GM23338 (cell line): ENCODE results near the gene ARMC7. TPM values are rescaled to one million over a fixed set of nuclear protein-coding genes. Genes with fewer than 3 reads are reported as not detected.
A peak's percentile ranks its signal among the peaks of the same experiment; 100 is the strongest.

Experiments
- ATAC-seq: fragments of 200-7000 bp; cut with Tn5 transposase; 3 replicates; pipeline ENCODE4 v1.9.1; 2020
- DNase-seq: peaks from one replicate; pipeline ENCODE4 v3.0.0-alpha.2; 2015; ENCODE audit warnings: low spot score
- H2AFZ ChIP-seq: fragments of 200-600 bp; sonication (generic); 2 replicates; pipeline ENCODE4 v1.8.0; 2016; ENCODE audit warnings: antibody characterized with exemption, mild to moderate bottlenecking, moderate library complexity
- H3F3A ChIP-seq: fragments of 200-600 bp; sonication (generic); replicated peaks from 2 replicates; pipeline ENCODE4 v1.8.0; 2017; ENCODE audit warnings: antibody characterized with exemption, mixed run types, low read depth
- H3K27ac ChIP-seq: fragments of 200-600 bp; sonication (generic); 2 replicates; pipeline ENCODE4 v1.6.1; 2016; ENCODE audit warnings: low read depth
- H3K27me3 ChIP-seq: fragments of 200-600 bp; sonication (generic); 2 replicates; pipeline ENCODE4 v1.8.0; 2016; ENCODE audit warnings: mild to moderate bottlenecking, mixed run types, moderate library complexity; ENCODE audit not compliant: insufficient read depth
- H3K36me3 ChIP-seq: fragments of 200-600 bp; sonication (generic); 2 replicates; pipeline ENCODE4 v1.8.0; 2016; ENCODE audit warnings: mild to moderate bottlenecking; ENCODE audit not compliant: insufficient read depth
- H3K4me1 ChIP-seq: fragments of 200-600 bp; sonication (generic); 2 replicates; pipeline ENCODE4 v1.8.0; 2016; ENCODE audit warnings: mild to moderate bottlenecking, moderate library complexity; ENCODE audit not compliant: insufficient read depth
- H3K4me2 ChIP-seq: fragments of 200-600 bp; sonication (generic); 2 replicates; pipeline ENCODE4 v1.7.1; 2017; ENCODE audit warnings: mixed run types
- H3K4me3 ChIP-seq: fragments of 200-600 bp; sonication (generic); 2 replicates; pipeline ENCODE4 v1.6.1; 2016; ENCODE audit warnings: mixed run types
- H3K79me2 ChIP-seq: fragments of 200-600 bp; sonication (generic); replicated peaks from 2 replicates; pipeline ENCODE4 v1.8.0; 2017; ENCODE audit warnings: mild to moderate bottlenecking; ENCODE audit not compliant: insufficient read depth
- H3K9me2 ChIP-seq: fragments of 200-600 bp; sonication (generic); 2 replicates; pipeline ENCODE4 v1.8.0; 2017; ENCODE audit not compliant: insufficient read depth
- H4K20me1 ChIP-seq: fragments of 200-600 bp; sonication (generic); replicated peaks from 2 replicates; pipeline ENCODE4 v1.8.0; 2017; ENCODE audit warnings: mild to moderate bottlenecking; ENCODE audit not compliant: insufficient read depth
- H3K27ac Mint-ChIP-seq: 2 replicates; pipeline ENCODE4 v1.8.0; 2020; ENCODE audit warnings: inconsistent platforms, mild to moderate bottlenecking, moderate library complexity, mixed read lengths
- H3K27me3 Mint-ChIP-seq: 3 replicates; pipeline ENCODE4 v1.8.0; 2022; ENCODE audit warnings: low read depth, mild to moderate bottlenecking, moderate library complexity, mixed read lengths, inconsistent platforms; ENCODE audit not compliant: insufficient read depth, poor library complexity
- H3K36me3 Mint-ChIP-seq: 3 replicates; pipeline ENCODE4 v1.8.0; 2021; ENCODE audit warnings: low read depth, mild to moderate bottlenecking, inconsistent platforms, moderate library complexity, mixed read lengths
- H3K4me1 Mint-ChIP-seq: 3 replicates; pipeline ENCODE4 v1.8.0; 2020; ENCODE audit warnings: mild to moderate bottlenecking, inconsistent platforms, mixed read lengths
- H3K4me3 Mint-ChIP-seq: 3 replicates; pipeline ENCODE4 v1.8.0; 2021; ENCODE audit warnings: moderate library complexity, mild to moderate bottlenecking, inconsistent platforms, mixed read lengths
- H3K9me3 Mint-ChIP-seq: 3 replicates; pipeline ENCODE4 v1.8.0; 2020; ENCODE audit warnings: moderate library complexity, mild to moderate bottlenecking, inconsistent platforms, mixed read lengths
- CTCF ChIP-seq, 2 experiments: fragments of 200-600 bp in 1 of 2; sonication (generic) in 1 of 2; conservative IDR thresholded peaks; 2 replicates each; pipeline versions ENCODE4 v1.5.1 to v1.6.1; 2016 to 2017; ENCODE audit warnings: antibody characterized with exemption in 2 of 2, low read depth in 2 of 2, mild to moderate bottlenecking in 2 of 2, moderate library complexity in 1 of 2
- EZH2 ChIP-seq: fragments of 200-600 bp; sonication (generic); IDR thresholded peaks from one replicate; pipeline ENCODE4 v1.8.0; 2017; ENCODE audit warnings: antibody characterized with exemption, mild to moderate bottlenecking, low read depth; ENCODE audit not compliant: unreplicated experiment
- EZH2phosphoT487 ChIP-seq: fragments of 200-600 bp; sonication (generic); IDR thresholded peaks from one replicate; pipeline ENCODE4 v1.8.1; 2018; ENCODE audit warnings: antibody characterized with exemption; ENCODE audit not compliant: unreplicated experiment
- POLR2AphosphoS5 ChIP-seq: IDR thresholded peaks from 2 replicates; pipeline ENCODE4 v1.6.1; 2016; ENCODE audit warnings: antibody characterized with exemption, low read depth
- REST ChIP-seq: IDR thresholded peaks from one replicate; pipeline ENCODE4 v1.6.1; 2018; ENCODE audit warnings: antibody characterized with exemption; ENCODE audit not compliant: unreplicated experiment
- polyA plus RNA-seq: library from polyadenylated mRNA; unstranded; fragments of >200 nt; fragmentation: Nextera tagmentation; extraction: Ambion mirVana; gene quantifications from 2 replicates; pipeline ENCODE4 v1.2.1, GENCODE V29; 2016
- total RNA-seq: library from RNA; depleted of rRNA; stranded (reverse); fragments of >200 nt; shearing (Covaris generic); gene quantifications from 2 replicates; pipeline ENCODE4 v1.2.3, GENCODE V29; 2014

ARMC7 gene
- total and polyA plus RNA-seq, 2 experiments from 2014 or later: 5.6 to 8.4 TPM

- H3K79me2 ChIP-seq: peaks cover 17% of the 10 kb centered on the region
- peaks cover 18% of the 10 kb centered on the region for H3K27me3 Mint-ChIP-seq
- no peaks in the 10 kb centered on the region for H3K36me3 ChIP-seq
- H3K27ac Mint-ChIP-seq: no peak overlapping the region
- H3K9me2 ChIP-seq: no peaks in the 10 kb centered on the region
- no peak overlapping the region for H3K4me2 ChIP-seq
- H4K20me1 ChIP-seq: no peaks in the 10 kb centered on the region; the same call in 1 of the 2 replicates
- H3K36me3 Mint-ChIP-seq: peaks cover 16% of the 10 kb centered on the region; the same call in 2 of the 3 replicates
- peaks cover 28% of the 10 kb centered on the region; the same call in 1 of the 2 replicates for H3F3A ChIP-seq
- H3K27ac ChIP-seq: no peak overlapping the region
- peaks cover 29% of the 10 kb centered on the region for H3K4me1 Mint-ChIP-seq
- H3K4me3 ChIP-seq: no peak overlapping the region
- ATAC-seq: no peak
- H3K9me3 Mint-ChIP-seq: no peaks in the 10 kb centered on the region
- H3K27me3 ChIP-seq: no peaks in the 10 kb centered on the region
- DNase-seq: no peak
- H3K4me1 ChIP-seq: peaks cover 10% of the 10 kb centered on the region; the same call in 1 of the 2 replicates
- no peak overlapping the region for H2AFZ ChIP-seq
- TF ChIP-seq REST: no peak
- no peak for TF ChIP-seq EZH2phosphoT487
- TF ChIP-seq EZH2: no peak
- peak overlapping the region; percentile 50 for H3K4me3 Mint-ChIP-seq
These were observed 2.1 kb downstream of the ARMC7 start for GRCh38 chr17:75111777-75112335.

GRCh38 chr17:75113798-75114551, 4.2 kb downstream of the ARMC7 start:
- H3K4me3 ChIP-seq: no peak overlapping the region
- H3K27me3 ChIP-seq: no peaks in the 10 kb centered on the region
- no peaks in the 10 kb centered on the region for H3K9me2 ChIP-seq
- no peak overlapping the region for H2AFZ ChIP-seq
- peaks cover 22% of the 10 kb centered on the region for H3K4me1 Mint-ChIP-seq
- peak overlapping the region; percentile 43 for H3K27ac Mint-ChIP-seq
- no peaks in the 10 kb centered on the region for H3K36me3 ChIP-seq
- peaks cover 10% of the 10 kb centered on the region for H3K27me3 Mint-ChIP-seq
- H3K4me2 ChIP-seq: no peak overlapping the region; the same call in 1 of the 2 replicates
- peak overlapping the region; percentile 25; the same call in 1 of the 3 replicates for H3K4me3 Mint-ChIP-seq
- peak overlapping the region; percentile 59 for H3K27ac ChIP-seq
- H4K20me1 ChIP-seq: no peaks in the 10 kb centered on the region; the same call in 1 of the 2 replicates
- TF ChIP-seq CTCF (conservative IDR thresholded peaks at IDR 0.05; ENCODE audit: low read depth in 2 of 2) (peak; percentile 93 to 96), POLR2AphosphoS5 (no peak)
- peaks cover 16% of the 10 kb centered on the region; the same call in 2 of the 3 replicates for H3K36me3 Mint-ChIP-seq
- peaks cover 17% of the 10 kb centered on the region for H3K79me2 ChIP-seq
- ATAC-seq (peak; percentile 62), DNase-seq (peak; percentile 96)
- H3F3A ChIP-seq: peaks cover 20% of the 10 kb centered on the region; the same call in 1 of the 2 replicates
- H3K9me3 Mint-ChIP-seq: no peaks in the 10 kb centered on the region
- peaks cover 6% of the 10 kb centered on the region; the same call in 1 of the 2 replicates for H3K4me1 ChIP-seq
